GM19025 (cell line): Measurements from ENCODE around the gene REEP3.
A peak's percentile ranks its signal among the peaks of the same experiment; 100 is the strongest.

ENCODE experiments used
- ATAC-seq: cut with Tn5 transposase; IDR thresholded peaks from one replicate; pipeline ENCODE4 v1.9.1; 2021; ENCODE audit warnings: mild to moderate bottlenecking, low read depth, moderate library complexity; ENCODE audit not compliant: unreplicated experiment

Gene REEP3

DNA sequence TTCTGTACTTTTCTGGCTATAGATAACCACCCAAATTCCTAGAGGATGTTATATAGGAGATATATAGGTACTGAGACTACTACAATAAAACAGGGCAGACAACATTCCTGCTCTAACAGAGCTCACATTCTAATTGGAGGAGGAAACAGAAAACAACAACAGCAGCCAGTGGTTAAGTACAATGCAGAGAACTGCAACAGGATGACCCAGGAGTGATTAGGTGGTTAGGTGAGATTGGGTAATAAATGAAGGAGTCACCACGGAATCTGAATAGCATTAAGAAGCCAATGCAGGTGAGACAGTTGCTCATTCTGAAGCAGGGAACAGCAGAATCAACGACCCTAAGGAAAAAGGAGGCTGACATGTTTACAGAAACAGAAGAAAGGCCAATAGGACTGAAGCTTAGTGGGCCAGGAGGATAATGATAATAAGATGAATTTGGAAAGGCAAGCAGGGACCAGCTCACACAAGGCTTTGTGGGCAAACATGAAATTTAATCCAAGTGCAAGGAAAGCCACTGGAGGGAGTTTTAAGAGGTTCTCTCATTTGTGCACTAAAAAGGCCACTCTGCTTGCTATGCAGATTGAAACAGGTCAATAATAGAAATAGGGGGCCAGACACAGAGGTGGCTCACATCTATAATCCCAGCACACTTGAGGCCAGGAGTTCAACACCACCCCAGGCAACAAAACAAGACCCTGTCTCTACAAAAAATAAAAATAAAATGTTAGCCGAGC is 16.9 kb upstream of the REEP3 start:
- ATAC-seq: no peak

DNA sequence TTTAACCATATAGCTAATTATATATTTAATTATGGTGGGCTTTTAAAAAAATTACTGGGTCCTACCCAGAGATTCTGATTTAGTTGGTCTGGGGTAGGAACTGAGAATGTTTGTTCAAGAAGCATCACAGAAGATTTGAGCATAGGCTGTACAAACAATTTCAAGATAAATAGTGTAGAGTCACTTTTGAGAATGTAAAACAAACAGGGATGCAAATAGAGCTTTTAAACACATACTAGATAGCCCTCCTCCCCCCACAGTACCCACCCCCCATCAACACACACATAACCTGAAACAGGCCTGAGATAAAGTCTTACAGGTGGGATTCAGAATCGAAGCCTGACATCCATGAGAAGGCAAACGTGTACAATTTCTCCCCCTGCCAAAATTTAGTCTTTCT is 15.6 kb upstream of the REEP3 start:
- no peak for ATAC-seq

DNA sequence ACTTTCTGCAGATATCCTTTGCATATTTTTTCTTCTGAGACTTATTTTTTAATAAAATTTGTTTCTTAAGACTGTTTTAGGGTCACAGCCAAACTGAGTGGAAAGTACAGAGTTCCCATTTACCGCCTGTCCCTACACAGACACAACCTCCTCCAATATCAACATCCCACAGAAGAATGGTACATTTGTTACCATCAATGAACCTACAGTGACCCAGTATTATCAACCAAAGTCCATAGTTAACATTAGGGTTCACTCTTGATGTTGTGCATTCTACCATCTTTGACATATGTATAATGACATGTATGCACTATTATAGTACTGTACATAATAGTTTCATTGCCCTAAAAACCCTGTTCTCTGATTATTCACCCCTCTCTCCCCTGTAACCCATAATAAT is 14.6 kb upstream of the REEP3 start:
- ATAC-seq: no peak

DNA sequence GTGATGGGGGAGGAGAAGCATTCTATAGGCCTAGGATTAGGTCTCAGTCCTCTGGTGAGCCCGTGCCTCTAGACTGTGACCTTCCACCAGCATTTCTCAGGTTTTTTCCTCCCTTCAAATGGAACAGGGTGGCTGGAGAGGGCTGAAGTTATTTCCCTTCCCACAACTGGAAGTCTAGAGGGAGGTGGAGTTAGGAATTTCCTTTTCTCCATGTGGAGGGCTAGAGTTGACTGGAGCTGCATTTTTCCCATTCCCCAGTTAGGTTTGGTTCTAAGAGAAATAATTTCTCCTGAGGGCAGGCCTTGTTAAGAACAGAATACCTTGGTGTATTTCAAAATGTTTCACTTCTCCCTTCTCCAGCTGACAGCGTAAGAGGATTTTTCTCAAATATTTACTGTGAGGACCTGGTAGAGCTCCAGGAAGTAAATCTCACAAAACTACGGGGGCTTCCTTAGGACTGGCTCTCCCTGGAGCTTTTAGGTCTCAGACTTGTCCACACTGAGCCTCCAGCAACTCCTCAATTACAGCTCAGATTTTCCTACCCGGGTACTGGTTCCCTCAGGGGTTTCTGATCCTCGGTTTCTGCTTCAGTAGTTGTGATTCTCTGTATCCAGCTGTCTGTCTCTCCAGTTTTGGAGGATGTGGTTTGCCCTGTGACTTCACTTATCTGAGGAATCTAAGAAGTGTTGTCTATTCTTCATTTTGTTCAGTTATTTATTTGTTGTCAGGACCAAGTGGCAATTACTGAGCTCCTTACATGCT is 6.0 kb upstream of the REEP3 start:
- no peak for ATAC-seq

DNA sequence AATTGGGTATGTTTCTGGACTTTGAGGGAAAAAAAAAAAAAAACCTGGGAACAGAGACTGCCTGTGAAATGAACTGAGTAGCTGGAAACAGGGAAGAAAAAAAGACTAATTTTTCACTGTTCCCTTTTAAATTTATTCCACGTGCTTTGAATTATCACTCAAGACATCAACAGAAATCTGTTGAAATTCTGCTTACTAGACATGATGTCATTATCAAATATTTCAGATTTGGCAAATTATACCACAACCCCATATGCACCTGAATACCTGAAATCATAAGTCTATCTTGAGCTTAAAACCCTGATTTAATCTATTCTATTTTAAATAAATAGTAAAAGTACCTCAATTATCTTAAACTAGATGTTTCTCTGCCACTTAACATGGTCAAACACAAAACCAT is 5.0 kb upstream of the REEP3 start:
- ATAC-seq: no peak

DNA sequence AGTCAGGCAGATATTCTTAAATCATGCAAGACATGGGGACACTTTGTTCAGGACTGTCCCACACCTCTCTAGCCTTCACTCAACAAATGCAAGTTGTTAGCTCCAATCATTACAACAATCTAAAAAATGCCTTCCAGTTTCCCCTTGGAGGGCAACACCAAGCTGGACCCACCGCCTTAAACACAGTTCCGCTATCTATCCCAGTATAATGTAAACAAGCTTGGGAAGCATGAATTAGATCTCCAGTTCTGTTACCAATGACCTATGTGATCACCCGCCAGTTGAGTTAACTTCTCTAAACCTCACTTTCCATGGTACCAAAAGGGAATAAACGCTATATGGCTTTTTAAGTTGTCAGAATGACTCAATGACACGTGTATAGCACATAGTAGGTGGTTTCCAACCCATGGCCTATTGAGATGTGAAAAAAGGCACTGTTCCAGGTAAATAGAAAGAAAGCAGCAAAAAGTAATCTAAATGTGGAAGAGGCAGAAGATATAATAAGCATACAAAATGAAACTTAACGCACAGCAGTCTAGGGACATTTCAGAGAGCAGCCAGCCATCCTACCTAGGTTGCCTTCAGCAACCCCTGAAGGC is 2.4 kb upstream of the REEP3 start:
- no peak for ATAC-seq

GRCh38 chr10:63521416-63522276 is 445 bp downstream of the REEP3 start:
- ATAC-seq: peak; percentile 70

DNA sequence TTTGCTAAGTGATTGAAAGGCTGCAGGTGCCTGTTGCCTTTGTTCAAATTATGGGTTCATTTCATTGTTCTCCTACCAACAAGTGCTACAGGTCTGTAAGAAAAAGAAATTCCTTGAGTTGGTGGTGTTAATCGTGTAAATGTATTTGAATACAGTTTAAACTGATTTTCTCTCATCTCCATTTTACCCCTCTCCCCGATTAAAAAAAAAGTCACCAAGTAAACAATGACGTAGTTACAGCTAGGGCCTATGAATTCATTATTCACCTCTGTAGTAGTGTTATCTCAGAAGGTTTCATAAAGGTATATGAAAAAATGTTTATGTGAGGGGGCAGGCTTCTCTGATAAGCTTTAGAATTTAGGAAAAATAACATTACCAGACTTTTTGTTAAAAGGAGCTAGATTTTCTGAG is 1.1 kb downstream of the REEP3 start:
- no peak for ATAC-seq

GRCh38 chr10:63522995-63523394 is 1.8 kb downstream of the REEP3 start:
- no peak for ATAC-seq

DNA sequence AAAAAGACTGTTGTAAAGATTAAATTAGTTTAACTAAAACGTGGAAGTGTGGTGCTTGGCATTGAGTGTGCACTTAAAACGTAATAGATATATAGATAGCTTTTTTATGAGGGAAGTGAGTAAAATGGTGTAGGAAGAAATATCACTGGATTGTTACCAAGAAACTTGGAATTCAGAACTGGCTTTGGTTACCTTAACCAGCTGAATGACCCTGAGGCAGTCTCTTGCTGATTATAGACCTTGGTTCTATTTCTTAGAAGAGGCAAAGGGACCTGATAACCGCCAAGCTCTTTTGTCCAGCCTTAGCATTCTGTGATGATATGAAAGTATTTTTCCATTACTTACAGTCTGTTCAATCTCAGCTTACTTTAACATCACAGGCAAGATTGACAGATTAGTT is 3.8 kb downstream of the REEP3 start:
- no peak for ATAC-seq

GRCh38 chr10:63527401-63527800 is 6.2 kb downstream of the REEP3 start:
- ATAC-seq: no peak

DNA sequence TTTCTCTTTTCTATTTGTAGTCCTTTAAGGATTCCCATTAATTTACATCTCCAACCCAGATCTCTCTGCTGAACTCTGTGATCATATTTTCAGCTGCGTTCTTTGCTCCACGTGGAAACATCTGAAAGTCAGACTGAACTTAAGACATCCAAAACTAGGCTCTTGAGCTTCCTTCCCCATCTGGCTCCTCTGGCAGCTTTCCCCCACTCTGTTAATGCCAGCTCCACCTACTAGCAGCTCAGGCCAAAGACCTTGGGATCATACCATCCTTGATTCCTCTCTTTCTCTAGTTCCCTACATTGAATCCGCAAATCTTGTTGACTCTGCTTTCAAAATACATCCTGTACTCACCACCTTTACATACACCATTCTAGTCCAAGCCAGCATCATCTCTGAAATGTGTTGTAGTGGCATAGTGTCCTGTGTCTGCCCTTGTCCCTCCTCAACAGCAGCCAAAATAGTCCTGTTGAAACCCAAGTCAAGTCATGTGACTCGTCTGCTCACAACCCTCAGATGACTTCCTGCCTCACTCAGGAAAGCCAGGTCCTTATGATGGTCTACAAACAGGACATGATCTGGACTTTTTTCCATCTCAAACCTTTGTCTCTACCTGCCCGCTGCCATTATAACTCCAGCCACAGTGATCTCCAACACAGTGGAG is 7.0 kb downstream of the REEP3 start:
- ATAC-seq: no peak

GRCh38 chr10:63530409-63530808 is 9.2 kb downstream of the REEP3 start:
- no peak for ATAC-seq

GRCh38 chr10:63534723-63535122 is 13.5 kb downstream of the REEP3 start:
- ATAC-seq: no peak

DNA sequence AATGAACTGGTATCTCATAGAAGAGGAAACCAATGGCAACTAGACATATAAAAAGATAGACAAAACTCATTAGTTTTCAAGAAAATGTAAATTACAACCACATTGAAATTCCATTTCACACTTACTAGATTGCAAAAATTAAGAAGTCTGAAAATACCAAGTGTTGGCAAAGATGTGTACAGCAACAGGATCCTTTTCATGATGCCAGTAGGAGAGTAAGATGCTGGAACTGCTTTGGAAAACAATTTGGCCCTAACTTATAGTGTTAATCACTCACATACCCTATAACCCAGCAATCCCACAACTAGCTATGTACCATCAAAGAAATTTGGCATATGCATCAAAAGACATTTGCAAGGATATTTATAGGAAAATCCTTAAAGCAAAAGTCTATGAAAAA is 15.5 kb downstream of the REEP3 start:
- no peak for ATAC-seq

- no peak for ATAC-seq
These were observed 16.3 kb downstream of the REEP3 start for GRCh38 chr10:63537536-63537935.

DNA sequence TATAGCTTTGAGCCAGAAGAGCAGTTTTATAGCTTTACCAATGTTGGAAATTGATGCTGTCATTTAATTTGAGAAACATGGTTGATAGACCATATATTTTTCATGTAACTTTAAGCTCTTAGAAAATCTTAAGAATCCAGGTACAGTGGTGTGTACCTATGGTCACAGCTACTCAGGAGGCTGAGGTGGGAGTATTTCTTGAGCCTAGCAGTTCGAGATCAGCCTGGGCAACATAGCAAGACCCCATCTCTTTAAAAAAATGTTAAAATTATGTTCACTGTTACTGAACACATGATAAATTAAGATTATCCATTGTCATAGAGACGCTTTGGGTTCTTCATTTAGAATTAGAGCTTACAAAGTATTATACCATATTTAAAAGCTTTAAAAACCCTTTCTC is 18.2 kb downstream of the REEP3 start:
- ATAC-seq: no peak

GRCh38 chr10:63539994-63540393 is 18.8 kb downstream of the REEP3 start:
- no peak for ATAC-seq

DNA sequence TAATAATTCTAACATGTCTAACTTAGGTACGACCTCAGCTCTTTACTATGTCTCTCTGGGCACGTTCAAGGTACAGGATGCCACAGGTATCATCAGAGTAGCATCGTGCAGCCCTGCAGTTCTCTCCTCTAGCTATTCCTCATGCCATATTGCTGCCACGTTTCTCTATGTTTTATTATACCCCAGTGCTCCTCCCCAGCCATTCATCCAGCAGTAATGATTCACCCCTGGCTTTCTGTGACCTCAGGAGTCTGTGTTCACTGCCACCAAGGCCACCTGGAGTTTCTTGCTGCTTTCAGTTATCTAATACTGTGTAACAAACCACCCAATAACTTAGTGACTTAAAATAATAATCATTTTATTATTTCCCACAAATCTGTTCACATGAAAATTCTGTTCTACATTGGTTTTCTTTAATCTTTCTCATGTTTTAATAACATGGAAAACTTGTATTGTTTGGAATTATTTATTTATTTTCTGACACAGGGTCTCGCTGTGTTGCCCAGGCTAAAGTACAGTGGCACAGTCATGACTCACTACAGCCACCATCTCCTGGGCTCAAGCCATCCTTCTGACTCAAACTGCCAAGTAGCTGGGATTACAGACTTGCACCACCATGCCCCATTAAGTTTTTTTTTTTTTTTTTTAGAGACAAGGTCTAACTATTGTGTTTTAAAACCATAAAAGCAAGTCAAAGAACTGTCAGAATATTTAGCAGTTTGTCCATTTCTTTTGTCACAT is 21.8 kb downstream of the REEP3 start:
- no peak for ATAC-seq

- ATAC-seq: no peak
These were observed 22.4 kb downstream of the REEP3 start for GRCh38 chr10:63543576-63543962.
